GM12874 (cell line): ENCODE measurements around the gene TMC1.

ENCODE experiments used
- CTCF ChIP-seq: IDR thresholded peaks from 2 replicates; pipeline ENCODE4 v1.5.1; 2011; ENCODE audit warnings: low read depth, mild to moderate bottlenecking, control low read depth, low read length, moderate library complexity; ENCODE audit not compliant: insufficient read depth

TMC1 gene

GRCh38 chr9:72574156-72574810 is 52.9 kb downstream of the TMC1 start:
- TF ChIP-seq CTCF, result no peak

- no peak for TF ChIP-seq CTCF
Measured at GRCh38 chr9:72575666-72576065, 54.3 kb downstream of the TMC1 start.

DNA sequence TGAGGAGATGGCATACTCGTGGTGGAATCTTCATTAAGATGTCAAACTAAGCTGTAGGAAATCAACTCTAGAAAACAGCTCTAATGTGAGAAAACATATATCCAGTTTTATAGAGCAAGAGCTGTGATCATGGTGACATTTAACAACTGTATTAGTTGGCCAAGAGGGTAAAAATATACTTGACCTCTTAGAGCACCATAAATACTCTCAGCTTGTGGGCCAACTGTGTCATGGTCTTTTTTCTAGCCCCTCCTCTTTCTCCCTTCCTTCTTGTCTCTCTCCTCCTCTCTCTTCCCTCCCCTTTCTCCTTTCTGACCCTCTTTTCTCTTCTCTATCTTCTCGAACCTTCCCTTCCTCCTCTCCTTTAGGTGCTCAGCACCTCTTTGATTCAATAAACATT is 54.7 kb downstream of the TMC1 start:
- no peak for TF ChIP-seq CTCF

- no peak for TF ChIP-seq CTCF
Measured at GRCh38 chr9:72577212-72577753, 55.9 kb downstream of the TMC1 start.

- TF ChIP-seq CTCF, result no peak
Measured at GRCh38 chr9:72579190-72579589, 57.8 kb downstream of the TMC1 start.

GRCh38 chr9:72579880-72580550 is 58.6 kb downstream of the TMC1 start:
- no peak for TF ChIP-seq CTCF

DNA sequence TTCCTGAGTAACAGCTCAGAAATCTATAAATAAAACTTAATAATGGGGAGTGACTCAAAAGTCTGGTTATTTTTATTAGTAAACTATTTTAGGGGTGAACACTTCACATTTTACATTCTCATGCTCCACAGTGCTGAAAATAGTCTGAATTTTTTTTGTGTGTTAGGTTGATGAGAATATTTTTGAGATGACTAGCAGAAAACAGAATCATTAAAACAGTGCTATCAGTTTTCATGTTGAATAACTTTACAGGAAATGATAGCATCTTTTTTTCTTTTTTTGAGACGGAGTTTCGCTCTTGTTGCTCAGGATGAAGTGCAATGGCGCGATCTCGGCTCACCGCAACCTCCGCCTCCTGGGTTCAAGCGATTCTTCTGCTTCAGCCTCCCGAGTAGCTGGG is 60.3 kb downstream of the TMC1 start:
- TF ChIP-seq CTCF, result no peak
